Activated CD4-positive, alpha-beta T cell treated with anti-CD3 and anti-CD28 coated beads for 24 hours (primary cell): ENCODE data around the gene NCKAP5.

ENCODE experiments used
- DNase-seq, 2 donors: peaks; one replicate each; pipeline ENCODE4 v3.0.0-alpha.2; 2020; ENCODE audit warnings: low read depth in 2 of 2

NCKAP5 gene

DNA sequence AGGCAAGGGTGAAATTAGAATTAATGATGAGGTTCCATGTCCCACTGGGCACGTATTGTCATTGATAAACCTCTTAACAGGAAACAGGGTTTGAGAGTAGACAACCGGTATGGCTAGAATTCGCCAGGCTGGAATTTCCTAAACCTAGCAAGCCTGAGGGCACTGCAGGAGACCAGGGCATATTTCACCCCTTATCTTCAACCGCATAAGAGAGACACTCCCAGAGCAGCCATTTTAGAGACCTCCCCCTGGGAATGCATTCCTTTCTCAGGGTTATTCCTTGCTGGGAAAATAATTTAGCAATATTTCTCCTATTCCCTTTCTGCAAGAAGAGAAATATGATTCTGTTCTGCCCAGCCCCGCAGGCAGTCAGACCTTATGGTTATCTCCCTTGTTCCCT is 563.6 kb downstream of the NCKAP5 start:
- DNase-seq: no peak

DNA sequence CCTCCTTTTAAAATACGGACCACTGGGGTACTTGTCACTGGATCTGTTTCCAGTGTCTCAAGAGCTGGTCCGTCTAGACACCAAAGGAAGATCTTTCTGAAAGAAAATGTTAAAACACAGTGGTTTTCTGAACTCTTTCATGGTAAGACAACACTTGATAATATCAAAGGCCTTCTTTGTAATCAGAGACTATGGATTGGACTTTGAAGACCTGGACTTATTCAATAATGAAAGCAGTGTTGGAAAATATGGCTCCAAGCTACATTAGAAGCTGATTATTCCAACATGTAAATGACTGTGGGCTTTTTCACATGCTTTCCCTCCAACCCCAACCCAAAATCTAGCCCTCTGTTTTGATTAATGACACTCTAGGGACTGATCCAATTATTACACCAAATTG is 568.8 kb downstream of the NCKAP5 start:
- DNase-seq: no peak

GRCh38 chr2:132998221-132998620 is 570.0 kb downstream of the NCKAP5 start:
- DNase-seq: no peak

- no peak for DNase-seq
These were observed 576.7 kb downstream of the NCKAP5 start for GRCh38 chr2:132991471-132992045.

DNA sequence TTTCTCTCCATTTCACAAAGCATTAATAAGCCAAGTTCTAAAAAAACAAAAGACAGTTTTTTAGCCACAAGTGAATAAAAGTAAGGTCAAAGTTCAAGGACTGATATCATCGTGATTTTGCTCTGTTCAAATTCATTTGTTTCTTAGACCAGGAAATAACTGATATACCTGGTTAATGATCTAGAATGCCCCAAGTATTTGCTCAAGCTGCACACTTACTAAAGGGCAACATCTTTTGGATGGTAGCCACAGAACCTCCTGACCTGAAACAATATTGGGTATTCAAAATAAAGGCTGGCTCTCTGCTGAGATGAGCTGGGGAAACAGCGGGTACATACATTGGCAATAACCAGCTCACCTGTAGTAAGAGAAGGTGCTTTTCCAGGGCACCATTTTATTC is 583.5 kb downstream of the NCKAP5 start:
- DNase-seq: no peak

DNA sequence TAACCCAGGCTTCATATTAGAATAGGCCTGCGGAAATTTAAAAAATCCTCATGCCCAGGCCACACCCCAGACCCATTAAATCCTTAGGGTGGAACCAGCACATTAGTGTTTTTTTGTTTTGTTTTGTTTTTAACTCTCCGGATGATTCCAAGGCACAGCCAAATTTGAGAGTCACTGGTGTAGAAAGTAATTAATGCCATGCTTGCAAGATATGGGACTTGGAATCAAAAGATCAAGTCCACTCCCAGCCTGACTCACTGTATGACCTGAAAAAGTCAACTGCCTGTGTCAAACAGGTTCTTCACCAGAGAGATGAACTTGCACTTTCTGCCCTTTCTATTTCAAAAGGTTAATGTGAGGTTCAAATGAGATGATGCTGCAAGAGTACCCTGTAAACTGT is 588.0 kb downstream of the NCKAP5 start:
- no peak for DNase-seq

DNA sequence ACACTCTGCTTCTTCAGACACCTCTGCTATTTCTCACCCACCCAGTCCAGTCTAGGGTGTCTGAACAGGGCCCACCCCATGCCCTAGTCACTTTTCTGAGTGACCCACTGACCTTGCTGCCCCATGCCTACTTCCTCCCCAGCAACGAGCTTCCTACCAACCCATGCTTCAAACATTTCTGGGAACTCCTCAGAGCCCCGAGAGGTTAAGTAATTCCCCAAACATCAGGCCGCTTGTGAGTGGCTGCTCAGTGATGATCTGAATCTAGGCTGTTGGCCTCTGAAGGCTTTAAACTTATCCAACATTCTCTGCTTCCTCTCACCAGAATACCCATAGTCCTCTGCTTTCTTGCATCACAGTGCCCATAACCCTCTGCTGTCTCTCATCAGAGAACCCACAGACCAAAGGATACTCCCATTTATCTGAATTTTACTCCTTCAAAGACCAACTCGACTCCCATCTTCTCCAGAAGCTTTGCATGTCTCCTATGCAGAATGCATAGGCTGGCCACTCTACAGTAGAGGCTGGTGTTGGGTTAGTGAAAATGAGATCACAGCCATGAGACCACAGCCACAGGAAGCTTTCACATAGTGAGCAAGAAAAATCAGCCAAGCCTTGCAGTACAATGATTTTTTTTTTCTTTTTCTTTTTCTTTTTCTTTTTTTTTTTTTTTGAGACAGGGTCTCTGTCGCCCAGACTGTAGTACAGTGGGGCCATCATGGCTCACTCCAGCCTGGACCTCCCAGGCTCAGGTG is 588.7 kb downstream of the NCKAP5 start:
- no peak for DNase-seq

DNA sequence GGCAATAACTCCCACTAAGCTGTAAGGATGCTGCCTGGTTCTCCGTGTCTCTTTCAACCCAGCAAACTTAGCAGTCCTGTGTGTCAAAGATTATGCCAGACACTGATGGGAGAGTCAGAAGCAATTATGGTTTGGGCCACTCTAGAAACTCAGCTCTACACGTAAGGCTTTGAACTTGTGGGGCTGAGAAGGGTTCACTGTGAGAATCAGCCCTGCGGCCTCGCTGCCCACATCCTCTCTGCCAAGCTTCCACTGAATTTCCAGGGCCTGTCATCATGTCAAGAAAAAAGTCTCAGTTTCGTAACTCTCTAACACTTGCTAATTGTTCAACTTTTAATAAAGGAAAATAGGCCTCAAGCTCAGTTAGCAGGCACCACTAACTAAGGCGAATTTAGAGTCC is 589.4 kb downstream of the NCKAP5 start:
- DNase-seq: no peak

GRCh38 chr2:132977812-132978529 is 590.3 kb downstream of the NCKAP5 start:
- DNase-seq: no peak

- no peak for DNase-seq
These were observed 592.8 kb downstream of the NCKAP5 start for GRCh38 chr2:132975193-132976105.

- no peak for DNase-seq
These were observed 593.7 kb downstream of the NCKAP5 start for GRCh38 chr2:132974467-132975095.

DNA sequence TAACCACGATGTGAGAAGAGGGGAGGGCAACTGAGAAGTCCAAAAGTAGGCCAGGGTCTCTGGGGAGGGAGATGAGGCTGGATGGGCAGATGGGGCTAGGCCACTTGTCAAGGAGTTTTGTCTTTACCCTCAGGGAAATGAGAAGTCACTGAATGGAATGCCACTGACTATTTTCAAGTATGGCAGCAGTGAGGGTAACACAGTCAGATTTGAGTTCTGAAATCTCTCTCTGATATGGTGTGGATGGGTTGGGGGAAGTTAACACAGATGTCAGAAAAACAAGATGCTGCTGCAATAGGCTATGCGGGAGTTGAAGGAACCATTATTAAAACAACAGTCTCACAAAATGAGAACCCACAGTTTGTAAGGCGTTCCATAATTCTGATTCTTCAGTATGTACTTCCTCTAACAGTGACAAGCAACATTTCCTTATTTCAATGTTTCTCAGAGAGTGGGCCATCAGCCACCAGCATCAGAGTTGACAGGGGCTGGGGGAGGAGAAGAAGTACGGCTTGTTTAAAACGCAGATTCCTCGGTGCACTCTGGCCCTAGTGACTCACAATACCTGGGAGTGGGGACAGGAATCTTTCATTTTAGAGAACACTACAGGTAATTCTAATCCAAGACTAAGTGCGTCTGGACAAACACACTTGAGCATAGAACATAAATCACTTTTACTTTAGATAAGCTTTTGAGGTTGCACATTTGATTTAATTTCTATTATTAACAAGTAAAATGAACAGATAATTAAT is 596.8 kb downstream of the NCKAP5 start:
- DNase-seq: no peak

GRCh38 chr2:132969371-132969985 is 598.8 kb downstream of the NCKAP5 start:
- no peak for DNase-seq

GRCh38 chr2:132965460-132965859 is 602.8 kb downstream of the NCKAP5 start:
- no peak for DNase-seq

GRCh38 chr2:132963161-132963560 is 605.1 kb downstream of the NCKAP5 start:
- DNase-seq: no peak

GRCh38 chr2:132958887-132959286 is 609.4 kb downstream of the NCKAP5 start:
- no peak for DNase-seq

DNA sequence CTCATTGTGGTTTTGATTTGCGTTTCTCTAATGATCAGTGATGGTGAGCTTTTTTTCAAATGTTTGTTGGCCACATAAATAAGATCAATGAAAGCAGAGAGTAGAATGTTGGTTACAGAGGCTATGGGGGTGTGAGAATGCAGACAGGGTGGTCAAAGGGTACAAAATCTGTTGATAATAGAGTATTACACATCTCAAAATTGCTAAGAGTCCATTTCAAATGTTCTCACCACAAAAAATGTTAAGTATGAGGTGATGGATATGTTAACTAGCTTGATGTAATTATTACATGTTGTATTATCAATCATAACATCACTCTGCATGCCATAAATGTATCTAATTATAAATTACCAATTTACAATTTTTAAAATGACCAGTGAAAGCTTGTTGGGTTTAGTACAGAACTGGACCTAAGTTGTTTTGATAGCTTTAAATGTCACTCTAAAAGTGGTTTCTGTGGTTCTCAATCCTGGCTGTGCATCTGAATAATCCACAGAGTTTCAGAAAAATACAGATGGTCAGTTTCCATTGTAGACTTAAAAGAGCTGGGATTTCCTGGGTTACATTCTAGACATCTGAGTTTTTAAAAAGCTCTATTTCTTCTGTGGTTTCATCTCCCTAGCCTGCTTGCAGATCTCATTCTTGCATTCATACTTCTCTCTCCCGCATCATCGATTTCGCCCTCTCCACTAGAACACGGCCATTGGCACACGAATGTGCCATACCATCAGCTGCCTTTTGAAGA is 612.2 kb downstream of the NCKAP5 start:
- DNase-seq: no peak

GRCh38 chr2:132953771-132954170 is 614.5 kb downstream of the NCKAP5 start:
- no peak for DNase-seq

- DNase-seq: no peak
These were observed 617.1 kb downstream of the NCKAP5 start for GRCh38 chr2:132951008-132951714.
